COR-L47 (cell line): ENCODE data around the gene OXTR.

ENCODE experiments used
- DNase-seq: peaks from one replicate; lab custom pipeline; 2025; lab: John Stamatoyannopoulos, UW

Gene OXTR

DNA sequence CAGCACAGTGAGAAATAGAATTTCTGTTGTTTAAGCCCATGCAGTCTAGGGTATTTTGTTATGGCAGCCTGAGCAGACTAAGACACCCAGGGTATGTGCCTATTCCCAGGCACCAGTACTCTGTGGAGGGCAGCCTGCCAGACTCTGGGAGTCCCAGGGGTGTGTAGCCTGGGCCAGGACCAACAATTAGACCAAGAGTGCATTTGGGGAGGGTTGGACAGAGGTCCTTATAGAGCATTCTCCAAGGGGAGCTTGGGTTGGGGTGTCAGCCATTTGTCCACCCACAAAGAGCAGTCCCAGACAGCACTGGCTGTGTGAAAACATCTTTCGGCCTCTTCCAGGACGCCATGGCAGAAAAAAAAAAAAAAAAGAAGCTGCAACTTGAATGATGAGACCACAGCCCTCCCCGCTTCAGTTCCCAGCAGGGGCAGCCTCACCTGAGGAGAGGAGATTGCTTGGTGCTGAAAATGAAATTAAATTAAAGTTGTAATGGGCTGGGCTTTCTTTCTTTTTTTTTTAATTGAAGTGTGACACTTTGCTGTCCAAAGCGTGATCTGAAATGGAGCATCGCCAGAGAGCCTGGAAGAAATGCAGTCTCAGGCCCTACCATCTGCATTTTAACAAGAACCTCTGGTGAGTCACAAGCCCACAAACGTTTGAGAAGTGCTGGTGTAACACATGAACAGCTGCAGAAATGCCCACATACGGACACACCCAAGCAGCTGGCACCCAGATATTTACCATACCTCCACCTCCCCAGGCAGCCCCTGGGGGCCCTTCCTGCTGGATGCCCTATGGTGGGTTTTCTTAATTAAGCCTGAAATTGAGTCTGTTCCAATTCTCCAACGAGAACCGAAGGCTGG is 57.1 kb downstream of the OXTR start:
- DNase-seq: peak; percentile 38

DNA sequence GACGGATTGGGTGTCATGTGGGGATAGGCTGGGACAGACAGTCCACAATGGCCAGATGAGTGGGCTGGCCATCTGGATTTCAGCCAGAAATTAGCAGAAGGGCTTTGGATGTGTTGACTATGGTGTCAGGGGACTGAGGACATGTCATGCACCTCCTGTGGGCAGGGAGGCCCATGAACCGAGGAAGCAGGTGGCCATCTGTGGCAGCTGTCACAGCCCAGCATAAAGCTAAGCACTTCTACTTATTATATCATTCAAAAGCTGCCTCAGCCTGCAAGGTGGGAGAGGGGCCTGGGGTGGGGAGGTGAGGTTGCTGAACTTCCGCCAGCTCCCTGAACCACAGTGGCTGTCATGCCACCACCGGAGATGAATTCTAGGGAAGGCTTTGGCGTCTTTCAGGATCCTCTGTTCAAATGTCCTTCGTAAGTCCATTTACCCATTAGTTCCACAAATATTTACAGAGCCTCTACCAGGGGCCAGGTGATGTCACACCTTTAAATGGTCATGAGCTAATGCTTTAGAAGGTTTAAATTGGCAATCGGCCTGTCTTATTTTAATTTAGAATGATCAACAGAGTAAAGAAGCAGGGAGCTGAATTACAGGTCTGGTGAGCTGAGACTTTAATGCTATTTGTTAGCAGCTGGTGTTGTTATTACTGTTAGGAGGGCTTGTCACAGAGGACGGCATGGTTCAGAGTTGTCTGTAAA is 59.5 kb downstream of the OXTR start:
- peak; percentile 32 for DNase-seq

DNA sequence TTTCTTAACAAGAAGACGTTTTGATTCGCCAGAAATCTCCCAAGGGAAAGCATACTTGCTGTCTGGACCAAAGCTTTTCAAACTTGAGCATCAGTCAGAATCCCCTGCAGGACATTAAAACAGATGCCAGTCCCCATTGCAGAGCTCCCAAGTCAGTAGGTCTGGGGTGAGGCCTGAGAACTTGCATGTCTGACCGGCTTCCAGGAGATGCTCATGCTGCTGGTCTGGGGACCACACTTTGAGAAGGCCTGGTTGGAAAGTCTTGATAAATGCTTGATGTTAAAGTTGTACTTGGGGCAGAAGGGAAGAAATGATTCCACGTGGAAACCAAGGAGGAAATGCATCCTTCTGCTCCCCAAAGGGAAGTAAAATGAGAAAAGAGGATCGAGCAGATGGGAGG is 60.1 kb downstream of the OXTR start:
- DNase-seq: no peak

DNA sequence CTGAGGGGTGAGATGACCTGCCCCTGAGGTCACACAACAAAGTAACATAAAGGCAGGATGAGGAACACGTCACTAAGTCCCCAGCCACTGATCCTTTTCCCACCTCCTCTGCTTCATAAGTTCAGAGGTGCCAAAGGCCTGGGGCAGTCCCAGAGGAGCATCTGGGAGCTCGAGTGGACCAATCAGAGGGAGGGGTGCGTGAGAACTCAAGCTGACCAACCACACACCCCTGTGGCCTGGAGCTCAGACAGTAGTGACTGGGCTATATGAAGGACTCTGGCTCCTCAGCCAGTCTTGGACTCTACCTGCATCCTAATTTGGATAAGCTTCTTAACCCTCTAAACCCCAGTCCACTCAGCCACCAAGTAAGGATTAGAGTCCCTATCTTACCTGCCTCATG is 63.8 kb downstream of the OXTR start:
- no peak for DNase-seq

DNA sequence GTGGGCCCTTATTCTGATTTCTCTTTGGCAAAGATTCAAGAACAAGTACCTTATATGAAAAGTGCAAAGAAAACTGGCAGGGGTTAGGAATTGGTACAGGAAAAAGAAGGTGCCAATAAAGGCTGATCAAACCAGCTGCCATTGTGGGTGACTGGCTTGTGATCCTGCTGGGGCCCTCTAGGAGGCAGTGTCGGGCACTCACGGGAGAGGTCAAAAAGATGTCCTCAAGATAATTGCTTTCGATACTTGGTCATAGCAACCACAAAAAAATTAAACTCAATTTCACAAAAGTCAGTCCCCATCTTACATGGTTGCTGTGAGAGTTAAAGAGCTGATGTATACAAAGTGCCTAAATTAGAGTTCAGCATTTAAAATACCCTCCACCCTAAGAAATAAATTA is 66.9 kb downstream of the OXTR start:
- DNase-seq: no peak
